Neural cell (in vitro differentiated cells): ENCODE results near the gene KIF6. TPM values are rescaled to one million over a fixed set of nuclear protein-coding genes. Genes with fewer than 3 reads are reported as not detected.

Experiments used
- H2AFZ ChIP-seq: fragments of 200-600, 300-800 bp; sonication (generic), shearing (Covaris generic); 2 replicates; pipeline ENCODE4 v1.6.0; 2014; ENCODE audit warnings: low read depth, mild to moderate bottlenecking, antibody characterized with exemption, low read length, moderate library complexity
- H3F3A ChIP-seq: fragments of 200-600 bp; shearing (Covaris generic); 2 replicates; pipeline ENCODE4 v1.6.1; 2016; ENCODE audit warnings: mild to moderate bottlenecking, moderate library complexity, mixed read lengths, antibody characterized with exemption, low read length; ENCODE audit not compliant: insufficient read depth, poor library complexity, severe bottlenecking
- H3K27ac ChIP-seq: fragments of 200-600, 300-800 bp; sonication (generic), shearing (Covaris generic); 2 replicates; pipeline ENCODE4 v1.5.1; 2014; ENCODE audit warnings: mild to moderate bottlenecking, low read length, moderate library complexity
- H3K27me3 ChIP-seq: fragments of 300-800, 200-600 bp; sonication (generic), shearing (Covaris generic); 2 replicates; pipeline ENCODE4 v1.6.0; 2014; ENCODE audit warnings: mild to moderate bottlenecking, low read depth, low read length, moderate library complexity; ENCODE audit not compliant: insufficient read depth
- H3K36me3 ChIP-seq: fragments of 300-800, 200-600 bp; sonication (generic), shearing (Covaris generic); 2 replicates; pipeline ENCODE4 v1.5.1; 2014; ENCODE audit warnings: mild to moderate bottlenecking, antibody characterized with exemption, low read length, moderate library complexity; ENCODE audit not compliant: insufficient read depth
- H3K4me2 ChIP-seq: fragments of 300-800, 200-600 bp; sonication (generic), shearing (Covaris generic); 2 replicates; pipeline ENCODE4 v1.6.0; 2014; ENCODE audit warnings: mild to moderate bottlenecking, low read length
- H3K4me3 ChIP-seq: fragments of 300-800, 200-600 bp; sonication (generic), shearing (Covaris generic); 2 replicates; pipeline ENCODE4 v1.5.1; 2014; ENCODE audit warnings: mild to moderate bottlenecking, low read length, moderate library complexity
- H3K79me2 ChIP-seq: fragments of 200-600 bp; shearing (Covaris generic); replicated peaks from 2 replicates; pipeline ENCODE4 v1.6.0; 2014; ENCODE audit warnings: mild to moderate bottlenecking, low read length, moderate library complexity; ENCODE audit not compliant: insufficient read depth
- H3K9ac ChIP-seq: fragments of 300-800, 200-600 bp; sonication (generic), shearing (Covaris generic); 2 replicates; pipeline ENCODE4 v1.6.1; 2016; ENCODE audit warnings: mild to moderate bottlenecking, low read length, mixed read lengths
- H3K9me2 ChIP-seq: fragments of 200-600 bp; shearing (Covaris generic); 2 replicates; pipeline ENCODE4 v1.6.1; 2016; ENCODE audit warnings: mild to moderate bottlenecking, low read length, mixed read lengths; ENCODE audit not compliant: insufficient read depth
- H3K9me3 ChIP-seq: fragments of 200-600, 300-800 bp; sonication (generic), shearing (Covaris generic); 2 replicates; pipeline ENCODE4 v1.6.1; 2016; ENCODE audit warnings: mild to moderate bottlenecking, mixed run types, low read length, moderate library complexity, mixed read lengths
- H4K20me1 ChIP-seq: fragments of 200-600 bp; shearing (Covaris generic); 2 replicates; pipeline ENCODE4 v1.6.1; 2016; ENCODE audit warnings: mild to moderate bottlenecking, mixed run types; ENCODE audit not compliant: insufficient read depth
- EP300 ChIP-seq: fragments of 450-650 bp; conservative IDR thresholded peaks from 2 replicates; pipeline ENCODE4 v1.6.1; 2014; ENCODE audit warnings: antibody characterized with exemption, mild to moderate bottlenecking, moderate library complexity; ENCODE audit not compliant: poor library complexity, severe bottlenecking
- EZH2 ChIP-seq: fragments of 200-600, 300-800 bp; shearing (Covaris generic), sonication (generic); IDR thresholded peaks from 2 replicates; pipeline ENCODE4 v1.6.1; 2014; ENCODE audit warnings: antibody characterized with exemption, low read length, borderline replicate concordance, mild to moderate bottlenecking; ENCODE audit not compliant: insufficient read depth, poor library complexity, severe bottlenecking
- MXI1 ChIP-seq: fragments of 450-650 bp; conservative IDR thresholded peaks from 2 replicates; pipeline ENCODE4 v1.6.1; 2014; ENCODE audit warnings: antibody characterized with exemption, mild to moderate bottlenecking; ENCODE audit not compliant: poor library complexity, severe bottlenecking
- POLR2AphosphoS5 ChIP-seq: IDR thresholded peaks from 2 replicates; pipeline ENCODE4 v1.6.1; 2012
- RAD21 ChIP-seq: fragments of 450-650 bp; conservative IDR thresholded peaks from 2 replicates; pipeline ENCODE4 v1.6.1; 2014; ENCODE audit warnings: antibody characterized with exemption, mild to moderate bottlenecking, moderate library complexity
- SMC3 ChIP-seq: fragments of 450-650 bp; conservative IDR thresholded peaks from 2 replicates; pipeline ENCODE4 v1.6.1; 2014; ENCODE audit warnings: antibody characterized with exemption, mild to moderate bottlenecking, moderate library complexity; ENCODE audit not compliant: poor library complexity
- TAF1 ChIP-seq: IDR thresholded peaks from 2 replicates; pipeline ENCODE4 v1.6.1; 2012; ENCODE audit warnings: low read depth
- polyA plus RNA-seq: library from polyadenylated mRNA; depleted of rRNA; stranded (reverse); fragments of >200 nt; gene quantifications from 2 replicates; pipeline ENCODE4 v1.2.3, GENCODE V29; 2014
- TF ChIP-seq, protein P1 (sequence below): IDR thresholded peaks from 2 replicates; pipeline ENCODE4 v1.6.1; 2012; ENCODE audit warnings: borderline replicate concordance
- TF ChIP-seq, protein P2 (sequence below): fragments of 450-650 bp; IDR thresholded peaks from 2 replicates; pipeline ENCODE4 v1.5.1; 2014; ENCODE audit warnings: antibody characterized with exemption, mild to moderate bottlenecking, moderate library complexity; ENCODE audit not compliant: poor library complexity, severe bottlenecking

KIF6 gene
- polyA plus RNA-seq, 1 donor from 2014 or later, result 2.1 TPM

DNA sequence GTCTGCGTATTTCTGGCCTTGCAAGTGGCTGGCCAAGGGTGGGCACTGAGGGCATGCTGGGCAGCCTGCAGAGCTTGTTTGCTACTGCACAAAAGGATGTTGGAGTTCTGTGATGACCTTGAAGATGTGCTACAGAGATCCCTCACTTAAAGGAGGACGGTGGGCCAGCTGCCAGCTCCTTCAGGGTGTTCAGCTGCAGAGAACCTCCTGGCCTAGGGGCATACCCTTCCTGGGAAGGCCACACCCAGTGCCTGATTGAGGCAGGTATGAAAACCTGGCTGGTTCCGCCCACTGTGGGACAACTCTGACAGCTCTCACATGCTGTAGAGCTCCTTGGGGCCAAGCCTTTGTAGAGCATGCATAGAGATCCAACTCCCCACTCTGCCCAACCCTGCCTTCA, 408.0 kb downstream of the KIF6 start:
- no peak overlapping the region for H3K4me2 ChIP-seq
- no peaks in the 10 kb centered on the region for H3K9me3 ChIP-seq
- H3K36me3 ChIP-seq, result no peaks in the 10 kb centered on the region
- no peak overlapping the region for H3K4me3 ChIP-seq
- H3K79me2 ChIP-seq, result no peaks in the 10 kb centered on the region
- H3F3A ChIP-seq, result no peaks in the 10 kb centered on the region
- H3K27me3 ChIP-seq, result peaks cover 36% of the 10 kb centered on the region
- H2AFZ ChIP-seq, result no peak overlapping the region
- TF ChIP-seq RAD21 (no peak), MXI1 (no peak), SMC3 (no peak), TAF1 (no peak), EZH2 (no peak), EP300 (no peak), POLR2AphosphoS5 (no peak)
- TF ChIP-seq, protein P1, sequence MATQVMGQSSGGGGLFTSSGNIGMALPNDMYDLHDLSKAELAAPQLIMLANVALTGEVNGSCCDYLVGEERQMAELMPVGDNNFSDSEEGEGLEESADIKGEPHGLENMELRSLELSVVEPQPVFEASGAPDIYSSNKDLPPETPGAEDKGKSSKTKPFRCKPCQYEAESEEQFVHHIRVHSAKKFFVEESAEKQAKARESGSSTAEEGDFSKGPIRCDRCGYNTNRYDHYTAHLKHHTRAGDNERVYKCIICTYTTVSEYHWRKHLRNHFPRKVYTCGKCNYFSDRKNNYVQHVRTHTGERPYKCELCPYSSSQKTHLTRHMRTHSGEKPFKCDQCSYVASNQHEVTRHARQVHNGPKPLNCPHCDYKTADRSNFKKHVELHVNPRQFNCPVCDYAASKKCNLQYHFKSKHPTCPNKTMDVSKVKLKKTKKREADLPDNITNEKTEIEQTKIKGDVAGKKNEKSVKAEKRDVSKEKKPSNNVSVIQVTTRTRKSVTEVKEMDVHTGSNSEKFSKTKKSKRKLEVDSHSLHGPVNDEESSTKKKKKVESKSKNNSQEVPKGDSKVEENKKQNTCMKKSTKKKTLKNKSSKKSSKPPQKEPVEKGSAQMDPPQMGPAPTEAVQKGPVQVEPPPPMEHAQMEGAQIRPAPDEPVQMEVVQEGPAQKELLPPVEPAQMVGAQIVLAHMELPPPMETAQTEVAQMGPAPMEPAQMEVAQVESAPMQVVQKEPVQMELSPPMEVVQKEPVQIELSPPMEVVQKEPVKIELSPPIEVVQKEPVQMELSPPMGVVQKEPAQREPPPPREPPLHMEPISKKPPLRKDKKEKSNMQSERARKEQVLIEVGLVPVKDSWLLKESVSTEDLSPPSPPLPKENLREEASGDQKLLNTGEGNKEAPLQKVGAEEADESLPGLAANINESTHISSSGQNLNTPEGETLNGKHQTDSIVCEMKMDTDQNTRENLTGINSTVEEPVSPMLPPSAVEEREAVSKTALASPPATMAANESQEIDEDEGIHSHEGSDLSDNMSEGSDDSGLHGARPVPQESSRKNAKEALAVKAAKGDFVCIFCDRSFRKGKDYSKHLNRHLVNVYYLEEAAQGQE, result no peak
- TF ChIP-seq, protein P2, sequence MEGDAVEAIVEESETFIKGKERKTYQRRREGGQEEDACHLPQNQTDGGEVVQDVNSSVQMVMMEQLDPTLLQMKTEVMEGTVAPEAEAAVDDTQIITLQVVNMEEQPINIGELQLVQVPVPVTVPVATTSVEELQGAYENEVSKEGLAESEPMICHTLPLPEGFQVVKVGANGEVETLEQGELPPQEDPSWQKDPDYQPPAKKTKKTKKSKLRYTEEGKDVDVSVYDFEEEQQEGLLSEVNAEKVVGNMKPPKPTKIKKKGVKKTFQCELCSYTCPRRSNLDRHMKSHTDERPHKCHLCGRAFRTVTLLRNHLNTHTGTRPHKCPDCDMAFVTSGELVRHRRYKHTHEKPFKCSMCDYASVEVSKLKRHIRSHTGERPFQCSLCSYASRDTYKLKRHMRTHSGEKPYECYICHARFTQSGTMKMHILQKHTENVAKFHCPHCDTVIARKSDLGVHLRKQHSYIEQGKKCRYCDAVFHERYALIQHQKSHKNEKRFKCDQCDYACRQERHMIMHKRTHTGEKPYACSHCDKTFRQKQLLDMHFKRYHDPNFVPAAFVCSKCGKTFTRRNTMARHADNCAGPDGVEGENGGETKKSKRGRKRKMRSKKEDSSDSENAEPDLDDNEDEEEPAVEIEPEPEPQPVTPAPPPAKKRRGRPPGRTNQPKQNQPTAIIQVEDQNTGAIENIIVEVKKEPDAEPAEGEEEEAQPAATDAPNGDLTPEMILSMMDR, result no peak
- H3K9ac ChIP-seq, result no peak overlapping the region
- H3K27ac ChIP-seq, result no peak overlapping the region
- no peaks in the 10 kb centered on the region for H3K9me2 ChIP-seq
- H4K20me1 ChIP-seq, result no peaks in the 10 kb centered on the region

DNA sequence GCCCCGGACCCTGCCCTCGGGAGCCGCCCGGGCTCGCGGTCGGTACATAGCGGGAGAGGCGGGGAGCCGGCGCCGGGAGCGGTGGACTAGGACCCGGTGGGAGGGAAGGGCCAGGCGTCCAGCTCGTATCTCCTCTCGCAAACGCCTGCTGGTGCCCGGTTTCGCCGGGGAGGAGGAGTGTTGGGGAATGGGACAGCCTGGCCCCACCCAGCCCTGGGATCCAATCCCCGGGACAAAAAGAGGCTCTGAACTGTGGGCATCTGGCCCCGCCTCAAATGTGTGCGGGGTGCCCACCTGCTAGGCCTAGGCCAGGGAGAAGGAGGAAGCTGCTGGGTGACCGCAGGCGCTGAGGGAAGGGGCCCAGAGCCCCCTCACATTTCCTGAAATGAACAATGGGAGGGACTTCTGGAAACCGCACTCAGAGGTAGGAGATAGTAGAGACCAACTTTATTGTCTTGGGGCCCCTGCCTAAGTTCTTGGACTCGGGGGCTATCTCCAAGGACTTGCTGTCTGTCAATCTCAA, 410.9 kb downstream of the KIF6 start, which contains the start of gene KCNK17:
Gene KCNK17 (minus strand): TSS at position 147 of the 523 bp plus-strand sequence. CDS start 99 bp downstream, at position 48.
- Histone ChIP-seq H3K36me3 (no peaks in the 10 kb centered on the region), H3K9me3 (no peaks in the 10 kb centered on the region), H3K27me3 (peaks cover 48% of the 10 kb centered on the region), H2AFZ (no peak within 1 kb of the TSS), H3K79me2 (no peaks in the 10 kb centered on the region), H3K9ac (peak within 1 kb of the TSS; percentile 14), H3K27ac (no peak within 1 kb of the TSS), H4K20me1 (no peaks in the 10 kb centered on the region), H3K4me3 (peak within 1 kb of the TSS; percentile 63), H3K9me2 (no peaks in the 10 kb centered on the region), H3F3A (no peaks in the 10 kb centered on the region), H3K4me2 (no peak within 1 kb of the TSS)
- TF ChIP-seq MXI1 (no peak), POLR2AphosphoS5 (no peak), EP300 (no peak), SMC3 (no peak), EZH2 (no peak), TAF1 (no peak), RAD21 (no peak)
- TF ChIP-seq, protein P1, result no peak
- TF ChIP-seq, protein P2, result no peak
